GM18508 (cell line): ENCODE data around the gene FIGN.

Experiments used
- ATAC-seq: cut with Tn5 transposase; IDR thresholded peaks from one replicate; pipeline ENCODE4 v1.9.1; 2021; ENCODE audit warnings: moderate number of reproducible peaks; ENCODE audit not compliant: insufficient read depth, unreplicated experiment

FIGN gene

DNA sequence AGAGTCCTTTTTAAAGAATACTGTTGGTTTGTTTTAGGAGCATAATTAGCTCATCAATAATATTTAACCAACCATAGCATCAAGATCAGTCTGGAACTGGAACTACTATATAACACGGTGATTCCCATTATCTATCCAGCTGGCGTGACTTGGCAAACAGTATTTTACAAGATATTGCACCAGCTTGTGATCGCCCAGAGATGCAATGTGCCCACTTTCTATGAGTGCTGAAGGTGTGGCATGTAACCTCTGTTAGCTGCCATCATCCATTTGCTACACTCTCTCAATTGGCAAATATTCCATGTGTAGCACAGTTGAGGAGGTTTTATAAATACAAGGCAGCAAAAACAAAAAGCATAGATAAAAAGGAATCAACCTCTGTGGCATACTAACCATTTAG, 64.9 kb downstream of the FIGN start:
- ATAC-seq, result no peak

DNA sequence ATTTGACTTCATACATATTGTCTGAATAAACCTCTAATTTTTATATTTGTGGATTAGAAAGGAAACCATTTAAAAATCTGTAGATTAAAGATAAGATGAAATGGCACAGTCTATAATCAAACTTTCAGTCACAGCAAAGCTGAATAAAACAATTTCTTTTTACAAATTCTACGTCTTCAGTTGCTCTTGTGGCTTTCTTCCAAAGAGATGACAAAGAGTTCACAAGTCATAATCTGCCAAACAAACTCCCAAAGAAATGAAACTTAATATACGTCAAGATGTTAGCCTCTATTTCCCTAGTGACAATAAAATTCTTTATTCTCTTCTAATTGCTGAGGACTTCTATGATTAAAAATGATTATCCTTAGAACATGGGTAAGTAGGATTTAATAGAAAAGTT, 66.3 kb downstream of the FIGN start:
- no peak for ATAC-seq

DNA sequence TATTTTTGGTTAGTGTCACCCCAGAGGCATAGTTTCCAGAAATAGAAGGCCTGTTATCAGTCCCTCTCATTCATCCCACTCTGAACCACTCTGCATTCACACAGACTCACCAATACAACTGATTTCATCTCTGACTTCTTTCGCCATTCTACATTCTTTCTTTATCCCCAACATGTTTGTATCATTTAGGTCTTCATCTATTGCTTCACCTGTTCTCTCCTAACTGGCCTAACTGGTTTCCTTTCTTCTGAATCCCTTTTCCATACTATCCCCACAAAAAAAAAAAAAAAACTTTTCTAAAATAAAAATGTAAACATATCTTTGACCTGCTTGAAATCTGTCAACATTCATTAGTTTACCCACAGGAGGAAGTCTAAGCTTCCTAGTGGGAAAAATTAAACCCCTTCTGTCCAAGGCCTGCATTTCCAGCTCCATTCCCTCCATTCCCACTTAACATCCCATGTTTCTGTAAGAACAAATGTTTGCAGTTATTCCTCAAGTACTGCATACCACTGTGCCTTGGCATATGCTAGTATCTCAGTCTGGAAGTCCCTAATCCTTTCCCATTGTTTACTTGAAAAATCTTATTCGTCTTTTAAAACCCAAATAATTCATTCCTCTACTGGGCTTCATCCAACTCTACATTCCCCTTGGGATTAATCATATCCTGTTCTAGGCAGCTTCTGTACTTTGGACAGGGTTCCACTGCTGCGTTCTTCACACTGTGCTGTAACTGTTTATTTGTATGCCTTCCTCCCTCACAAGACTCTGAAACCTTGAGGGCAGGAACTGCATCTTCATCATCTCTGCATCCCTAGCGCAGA, 68.5 kb downstream of the FIGN start:
- ATAC-seq, result no peak

DNA sequence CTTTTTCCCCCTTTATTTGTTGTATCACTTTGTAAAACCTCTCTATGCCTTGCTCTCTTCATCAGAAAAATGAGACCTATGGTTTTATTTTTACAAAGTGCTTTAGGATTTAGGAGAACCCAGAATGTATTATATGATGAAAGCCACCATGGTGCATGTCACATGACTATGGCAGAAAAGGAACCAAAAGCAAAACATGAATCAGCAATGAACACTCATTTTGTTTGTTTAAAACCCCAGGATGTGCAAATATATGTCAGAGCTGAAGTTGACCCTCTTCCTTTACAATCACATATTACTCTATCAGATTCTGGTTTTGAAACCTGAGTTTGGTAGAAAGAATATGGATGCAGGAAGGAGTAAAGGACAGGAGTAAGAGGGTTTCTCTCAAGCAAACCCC, 70.0 kb downstream of the FIGN start:
- ATAC-seq, result no peak

DNA sequence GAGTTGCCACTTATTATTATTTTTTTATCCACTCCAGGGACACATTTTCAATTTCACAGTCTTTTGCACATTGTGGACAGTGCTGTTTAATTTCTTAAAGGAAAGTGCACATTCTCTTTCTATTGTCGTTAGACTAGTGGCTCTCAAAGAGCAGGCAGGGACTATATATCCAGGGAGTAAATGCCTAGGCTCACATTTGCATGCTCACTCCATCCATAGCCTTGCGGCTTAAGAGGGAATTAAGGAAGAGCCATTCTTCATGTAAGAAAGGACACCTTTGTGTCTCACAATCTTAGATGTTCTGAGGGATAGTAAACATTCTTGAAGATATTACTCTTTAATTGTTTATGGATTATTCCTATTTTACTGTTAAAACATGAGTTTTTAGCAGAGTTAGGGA, 70.8 kb downstream of the FIGN start:
- ATAC-seq, result no peak

DNA sequence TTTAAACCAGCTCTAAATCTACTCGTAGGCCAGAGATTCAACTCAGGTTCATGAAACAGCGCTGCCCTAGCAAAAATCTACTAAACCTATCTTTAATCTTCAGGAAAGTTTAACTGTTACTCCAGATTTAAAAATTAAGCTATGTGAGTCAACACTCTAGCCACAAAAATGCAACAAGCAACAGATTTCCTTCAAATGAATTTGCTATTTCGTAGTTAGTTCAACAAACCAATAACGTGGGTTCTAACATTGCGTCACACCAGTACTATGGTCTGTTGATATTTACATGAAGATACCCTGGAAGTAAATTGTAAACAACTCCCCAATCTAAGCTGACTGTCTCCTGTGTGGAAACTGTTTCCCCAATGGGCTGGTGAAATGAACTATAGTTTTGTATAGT, 71.2 kb downstream of the FIGN start:
- no peak for ATAC-seq

DNA sequence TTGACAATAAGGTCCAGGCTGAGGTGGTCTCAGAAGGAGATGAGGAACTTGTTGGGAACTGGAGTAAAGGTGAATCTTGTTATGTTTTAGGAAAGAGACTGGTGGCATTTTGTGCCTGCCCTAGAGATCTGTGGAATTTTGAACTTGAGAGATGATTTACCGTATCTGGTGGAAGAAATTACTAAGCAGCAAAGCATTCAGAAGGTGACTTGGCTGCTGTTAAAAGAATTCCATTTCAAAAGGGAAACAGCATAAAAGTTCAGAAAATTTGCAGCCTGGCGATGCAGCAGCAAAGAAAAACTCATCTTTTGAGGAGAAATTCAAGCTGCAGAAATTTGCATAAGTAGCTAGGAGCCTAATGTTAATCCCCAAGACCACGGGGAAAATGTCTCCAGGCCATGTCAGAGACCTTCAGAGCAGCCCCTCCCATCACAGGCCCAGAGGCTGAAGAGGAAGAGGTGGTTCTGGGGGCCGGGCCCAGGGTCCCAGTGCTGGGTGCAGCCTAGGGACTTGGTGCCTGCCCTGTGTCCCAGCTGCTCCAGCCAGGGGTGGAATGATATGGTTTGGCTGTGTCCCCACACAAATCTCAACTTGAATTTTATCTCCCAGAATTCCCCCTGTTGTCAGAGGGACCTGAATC, 73.5 kb downstream of the FIGN start:
- ATAC-seq, result no peak

DNA sequence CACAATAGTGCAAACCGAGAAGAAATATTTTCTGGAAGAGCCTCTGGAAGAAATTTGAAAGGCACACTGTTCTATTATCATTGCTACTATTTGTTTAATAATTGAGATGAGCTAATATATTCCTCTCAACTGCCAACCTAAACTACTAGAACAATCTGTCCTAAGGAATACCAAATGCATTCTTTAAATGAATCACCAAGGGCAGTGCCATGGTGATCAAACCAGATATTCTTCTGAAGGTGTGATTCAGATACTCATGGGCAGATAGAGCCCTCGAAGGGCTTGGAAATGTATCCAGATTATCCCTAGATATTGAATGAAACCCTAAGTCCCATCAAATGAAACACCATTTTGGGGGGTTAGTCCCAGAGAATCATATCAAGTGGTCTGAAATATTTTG, 76.6 kb downstream of the FIGN start:
- no peak for ATAC-seq

DNA sequence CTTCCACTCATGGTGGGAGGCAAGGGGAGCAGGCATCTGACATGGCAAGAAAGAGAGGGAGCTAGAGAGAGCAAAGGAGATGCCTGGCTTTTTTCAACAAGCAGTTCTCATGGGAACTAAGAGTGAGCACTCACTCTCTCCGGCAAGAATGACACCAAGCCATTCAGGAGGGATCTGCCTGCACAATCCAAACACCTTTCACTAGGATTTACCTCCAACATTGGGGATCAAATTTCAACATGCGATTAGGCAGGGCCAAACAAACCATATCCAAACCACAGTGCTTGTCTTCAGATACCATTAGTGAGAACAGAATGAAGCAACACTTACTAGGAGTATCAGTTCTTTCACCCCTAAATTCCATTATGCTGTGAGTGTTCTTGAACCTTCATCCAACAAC, 77.3 kb downstream of the FIGN start:
- no peak for ATAC-seq

DNA sequence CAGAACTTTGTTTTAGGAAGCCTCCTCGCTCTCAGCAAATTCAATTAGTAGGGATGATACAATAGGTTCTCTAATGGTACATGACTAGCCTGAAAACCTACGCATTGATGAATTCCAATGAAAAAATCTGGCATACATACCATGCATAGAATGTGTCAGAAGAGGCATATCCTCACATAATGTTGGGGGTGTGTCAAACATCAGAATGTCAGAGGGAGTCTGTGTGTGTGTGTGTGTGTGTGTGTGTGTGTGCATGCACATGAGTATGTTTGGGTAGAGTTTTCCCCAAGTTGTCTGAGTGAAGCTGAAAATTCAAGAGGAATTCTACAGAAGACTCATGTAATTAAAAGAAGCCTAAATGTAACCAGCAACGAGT, 78.5 kb downstream of the FIGN start:
- no peak for ATAC-seq

DNA sequence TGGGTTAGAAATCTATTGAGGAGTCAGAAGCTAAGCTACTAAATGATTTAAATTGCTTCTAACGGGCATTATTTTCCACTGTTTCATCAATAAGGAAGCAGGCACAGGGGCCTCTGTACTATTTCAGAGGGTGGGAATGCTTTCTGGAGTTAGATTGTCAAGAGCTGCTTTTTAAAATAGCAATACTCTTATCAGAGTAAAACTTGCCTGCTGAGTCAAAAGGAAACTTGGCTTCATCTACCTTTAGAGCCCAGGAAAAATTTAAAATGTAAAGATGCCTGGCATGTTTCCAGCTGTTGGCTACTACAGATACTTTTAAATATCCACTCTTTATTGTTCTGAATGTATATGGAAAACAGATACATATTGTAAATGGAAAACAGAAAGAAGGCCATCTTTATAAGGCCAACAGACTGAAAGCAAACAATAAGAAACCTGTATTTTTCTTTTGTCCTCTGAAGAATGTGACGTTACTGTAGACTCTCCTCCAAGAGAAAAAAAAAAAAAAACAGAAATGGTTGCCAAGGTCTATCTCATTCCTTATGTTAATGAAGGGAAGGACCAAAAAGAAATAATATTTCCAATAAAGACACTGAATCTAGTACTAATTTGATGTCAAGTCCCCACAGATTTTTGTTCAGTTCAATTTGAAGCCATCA, 79.1 kb downstream of the FIGN start:
- ATAC-seq, result no peak

DNA sequence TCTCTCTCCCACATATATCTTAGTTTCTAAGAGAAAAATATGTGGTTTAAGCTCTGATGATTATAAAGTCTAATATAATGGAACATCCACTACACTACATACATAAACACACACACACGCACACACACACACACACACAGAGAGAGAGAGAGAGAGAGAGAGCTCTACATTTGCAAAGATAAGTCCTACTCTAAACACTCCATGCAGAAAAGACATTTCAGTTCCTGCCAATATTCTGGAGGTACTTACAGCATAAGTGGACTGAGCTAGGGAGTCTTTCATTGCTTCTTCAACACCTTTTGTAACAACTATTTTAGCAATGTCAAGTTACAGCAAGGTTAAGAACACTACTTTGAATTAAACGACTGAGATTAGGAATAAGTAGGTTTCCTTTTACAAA, 80.1 kb downstream of the FIGN start:
- no peak for ATAC-seq

DNA sequence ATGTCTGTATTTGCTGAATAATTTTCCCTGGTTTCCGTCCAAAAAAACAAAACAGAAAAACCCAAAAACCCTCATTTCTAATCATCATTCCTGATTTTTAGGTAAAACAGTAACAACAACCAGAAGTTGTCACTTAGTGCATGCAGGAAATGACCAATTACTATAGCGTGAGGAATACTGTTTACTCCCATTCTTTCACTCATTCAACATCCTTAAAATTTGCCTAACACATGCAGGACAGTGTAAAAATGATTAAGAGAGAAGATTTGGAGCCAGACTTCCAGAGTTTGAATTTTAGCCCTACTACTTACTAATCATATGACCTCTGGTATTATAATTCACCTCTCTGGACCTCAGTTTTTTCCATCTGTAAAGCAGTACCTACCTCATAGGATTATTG, 83.1 kb downstream of the FIGN start:
- no peak for ATAC-seq

DNA sequence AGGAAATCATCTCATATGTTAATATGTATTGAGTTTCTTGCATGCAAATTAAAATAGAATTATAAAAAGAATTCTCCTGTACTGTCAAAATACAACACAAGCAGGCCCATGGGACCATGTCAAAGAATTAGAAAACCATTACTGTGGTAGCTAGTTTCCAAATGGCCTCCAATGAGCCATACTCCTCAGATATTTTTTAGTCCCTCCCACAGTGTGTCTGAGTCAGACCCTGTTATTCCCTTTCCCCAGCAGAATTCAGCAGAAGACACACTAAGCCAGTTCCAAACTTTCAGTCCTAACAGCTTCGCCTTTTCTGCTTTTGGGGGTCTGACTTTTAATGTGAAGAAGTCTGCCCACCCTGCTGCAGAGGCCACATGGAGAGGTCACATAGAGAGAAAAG, 86.7 kb downstream of the FIGN start:
- no peak for ATAC-seq

DNA sequence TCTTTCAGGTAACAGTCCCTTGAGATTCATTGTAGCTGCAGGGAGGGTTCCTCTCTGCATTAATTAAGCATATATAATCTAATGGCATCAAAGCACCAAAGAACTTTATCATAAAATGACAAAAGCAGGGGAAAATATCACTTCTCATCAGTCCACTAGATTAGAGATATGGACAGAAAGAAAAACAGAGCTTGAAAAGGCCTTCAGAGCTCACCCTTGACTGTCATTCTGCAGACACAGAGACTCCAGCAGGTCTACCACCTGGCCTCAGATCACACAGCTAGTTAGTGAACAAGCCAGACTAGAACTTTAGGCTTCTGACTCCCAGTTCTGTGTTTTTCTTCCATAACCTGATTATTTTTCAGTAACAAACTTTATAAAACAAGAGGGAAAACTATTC, 88.5 kb downstream of the FIGN start:
- ATAC-seq, result no peak

DNA sequence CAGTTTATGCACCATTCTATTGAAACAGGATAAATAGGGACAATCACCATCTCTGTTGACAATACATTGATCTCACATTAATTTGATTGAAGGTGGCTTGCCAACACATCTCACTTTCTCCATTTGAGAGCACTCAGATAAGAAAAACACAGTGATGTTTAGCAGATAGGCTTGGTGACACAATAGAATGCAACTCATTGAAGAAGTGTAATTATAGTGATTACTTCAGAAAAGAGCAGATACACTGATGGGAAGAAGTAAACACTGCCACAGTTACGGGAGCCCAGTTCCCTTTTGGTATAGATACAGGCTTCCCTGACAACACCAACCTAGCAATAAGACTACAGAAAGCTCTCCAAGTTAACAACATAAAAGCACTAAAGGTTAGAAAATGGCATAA, 89.1 kb downstream of the FIGN start:
- no peak for ATAC-seq

DNA sequence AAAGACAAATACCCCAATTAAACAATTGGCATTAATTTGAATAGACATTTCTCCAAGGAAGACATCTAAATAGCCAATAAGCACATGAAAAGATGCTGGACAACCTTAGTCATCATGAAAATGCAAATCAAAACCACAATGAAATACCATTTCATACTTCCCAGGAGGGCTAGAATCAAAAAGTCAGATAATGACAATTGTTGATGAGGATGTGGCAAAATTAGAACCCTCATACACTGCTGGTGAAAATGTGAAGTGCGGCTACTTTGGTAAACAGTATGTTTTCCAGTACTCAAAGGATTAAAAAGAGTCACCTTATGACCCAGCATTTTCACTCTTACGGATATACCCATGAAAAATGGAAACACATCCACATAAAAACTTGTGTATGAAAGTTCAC, 91.6 kb downstream of the FIGN start:
- no peak for ATAC-seq

DNA sequence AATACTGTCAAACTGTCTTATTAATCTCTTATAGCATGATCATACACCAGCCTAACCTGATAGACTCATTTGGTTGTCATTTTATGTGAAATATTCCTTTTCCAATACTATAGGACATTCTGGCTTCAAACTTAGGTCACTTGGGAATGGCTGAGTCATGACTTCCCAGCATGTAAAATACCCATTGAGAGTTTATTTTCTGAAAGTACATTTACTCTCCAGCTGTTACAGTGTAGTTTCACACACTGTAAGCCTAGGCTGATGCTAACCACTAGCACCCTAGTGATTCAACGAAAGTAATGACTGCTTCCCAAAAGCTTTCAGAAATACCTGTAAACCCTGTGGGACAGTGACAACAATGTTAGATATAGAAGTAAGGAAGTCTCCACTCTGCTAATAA, 93.8 kb downstream of the FIGN start:
- no peak for ATAC-seq

DNA sequence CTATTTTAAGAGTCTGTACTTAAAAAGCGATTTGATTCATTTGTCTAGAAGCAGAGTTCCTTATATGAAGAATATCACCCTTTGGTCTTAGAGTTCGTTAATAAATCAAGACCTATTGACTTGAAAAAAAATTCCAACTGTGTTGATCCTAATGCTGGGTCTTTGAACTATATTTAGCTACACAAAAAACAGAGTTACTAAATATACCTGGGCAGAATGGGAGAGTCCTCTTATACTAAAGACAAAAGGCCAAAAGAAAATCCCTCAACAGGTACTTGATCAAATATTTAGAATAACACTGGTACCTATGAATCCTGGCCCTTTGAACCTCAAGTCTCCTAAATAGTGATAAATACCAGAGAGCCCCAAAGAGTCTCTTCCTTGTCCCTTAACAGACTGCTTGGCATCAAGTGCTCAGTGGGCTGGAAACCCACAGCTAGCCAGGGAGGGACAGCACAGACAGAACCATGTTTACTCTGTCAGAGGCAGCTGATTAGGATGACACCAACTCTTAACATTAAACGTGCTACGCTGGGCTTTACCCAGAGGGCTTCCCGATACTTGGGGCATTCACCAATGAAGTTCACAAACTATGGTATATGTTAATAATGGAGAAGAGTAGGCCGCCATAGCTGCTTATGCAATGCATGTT, 95.1 kb downstream of the FIGN start:
- ATAC-seq, result no peak

DNA sequence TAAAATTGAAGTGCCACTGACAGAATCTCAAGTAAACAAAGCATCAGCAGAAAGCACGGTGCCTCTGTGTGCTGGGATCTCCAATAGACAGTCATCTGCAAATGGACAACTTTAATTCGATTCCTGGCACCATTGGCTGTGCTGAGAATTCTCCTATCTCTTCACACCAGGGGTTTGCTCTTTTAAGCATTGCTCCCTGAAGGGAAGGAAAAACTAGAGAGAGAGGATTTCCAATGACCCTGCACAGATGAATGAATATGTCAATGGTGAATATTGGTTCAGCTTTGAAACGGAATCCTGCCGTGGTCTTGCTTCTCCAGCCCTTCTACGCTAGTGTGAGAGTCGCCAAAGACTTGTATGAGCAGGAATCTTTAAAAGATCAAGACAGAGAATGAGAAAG, 97.9 kb downstream of the FIGN start:
- no peak for ATAC-seq

DNA sequence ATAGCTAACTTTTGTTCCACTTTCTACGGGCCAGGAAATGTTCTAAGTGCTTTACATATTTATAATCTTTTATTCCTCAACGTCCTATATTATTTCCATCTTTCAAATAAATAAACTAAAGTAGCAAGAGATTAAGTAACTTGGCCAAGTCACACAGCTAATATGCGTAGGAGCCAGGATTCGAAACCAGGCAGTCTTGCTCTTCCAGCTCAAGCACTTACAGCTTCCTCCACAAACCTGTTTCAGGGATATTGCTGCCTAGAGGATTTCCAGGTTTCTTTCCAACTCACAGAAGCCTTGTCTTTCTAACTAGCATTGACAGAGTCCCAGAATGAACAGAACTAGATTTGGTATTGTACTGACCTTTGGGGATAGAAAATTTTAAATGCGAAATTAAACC, 102.5 kb downstream of the FIGN start:
- no peak for ATAC-seq
